GM10266 (cell line): ENCODE results near the gene SLC35B3.

Source experiments
- DNase-seq: peaks from one replicate; pipeline ENCODE4 v3.0.0; 2012; ENCODE audit errors: extremely low spot score
- TF ChIP-seq, protein P1 (sequence below): IDR thresholded peaks from 2 replicates; pipeline ENCODE4 v1.5.1; 2012; ENCODE audit warnings: mild to moderate bottlenecking, low read depth; ENCODE audit not compliant: control insufficient read depth, insufficient read depth; ENCODE audit errors: missing control alignments

SLC35B3 gene

DNA sequence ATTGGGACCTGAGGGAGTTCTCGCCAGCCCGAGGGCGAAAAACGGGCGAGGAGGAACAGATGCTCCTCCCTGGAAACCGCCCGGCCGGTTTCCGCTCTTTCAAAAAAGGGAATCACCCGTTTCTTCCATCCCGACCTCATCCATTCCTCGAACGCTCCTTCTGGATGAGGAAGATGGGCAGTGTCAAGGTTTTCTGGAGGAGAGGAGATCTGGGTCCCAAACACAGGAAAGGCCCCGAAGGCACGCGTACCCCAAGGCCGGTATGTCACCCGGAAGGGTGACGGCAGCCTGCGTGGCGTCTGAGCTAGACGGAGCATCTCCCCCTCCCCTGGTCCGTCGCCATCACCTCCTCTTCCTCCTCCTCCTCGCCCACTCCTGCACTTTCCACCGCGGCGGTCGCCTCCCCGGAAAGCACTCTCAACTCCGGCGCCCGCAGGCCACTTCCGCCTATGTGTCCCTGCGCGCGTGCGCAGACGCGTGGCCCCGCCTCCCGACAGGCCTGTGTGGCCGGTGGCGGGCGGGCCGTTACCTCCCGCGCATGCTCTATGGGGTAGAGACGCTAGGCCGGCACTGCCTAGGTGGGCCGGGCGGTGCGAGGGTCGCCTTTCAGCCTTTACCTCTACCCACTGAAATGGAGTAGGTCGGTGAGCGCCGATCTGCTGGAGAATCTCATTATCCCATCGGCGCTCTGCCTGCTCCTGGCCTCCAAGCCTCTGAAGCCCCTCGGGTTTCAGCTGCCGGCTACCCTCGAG, at the start of gene SLC35B3:
Gene SLC35B3 (minus strand): TSS at position 453 of the 752 bp plus-strand sequence.
- peak; percentile 90 for DNase-seq
- TF ChIP-seq, protein P1, sequence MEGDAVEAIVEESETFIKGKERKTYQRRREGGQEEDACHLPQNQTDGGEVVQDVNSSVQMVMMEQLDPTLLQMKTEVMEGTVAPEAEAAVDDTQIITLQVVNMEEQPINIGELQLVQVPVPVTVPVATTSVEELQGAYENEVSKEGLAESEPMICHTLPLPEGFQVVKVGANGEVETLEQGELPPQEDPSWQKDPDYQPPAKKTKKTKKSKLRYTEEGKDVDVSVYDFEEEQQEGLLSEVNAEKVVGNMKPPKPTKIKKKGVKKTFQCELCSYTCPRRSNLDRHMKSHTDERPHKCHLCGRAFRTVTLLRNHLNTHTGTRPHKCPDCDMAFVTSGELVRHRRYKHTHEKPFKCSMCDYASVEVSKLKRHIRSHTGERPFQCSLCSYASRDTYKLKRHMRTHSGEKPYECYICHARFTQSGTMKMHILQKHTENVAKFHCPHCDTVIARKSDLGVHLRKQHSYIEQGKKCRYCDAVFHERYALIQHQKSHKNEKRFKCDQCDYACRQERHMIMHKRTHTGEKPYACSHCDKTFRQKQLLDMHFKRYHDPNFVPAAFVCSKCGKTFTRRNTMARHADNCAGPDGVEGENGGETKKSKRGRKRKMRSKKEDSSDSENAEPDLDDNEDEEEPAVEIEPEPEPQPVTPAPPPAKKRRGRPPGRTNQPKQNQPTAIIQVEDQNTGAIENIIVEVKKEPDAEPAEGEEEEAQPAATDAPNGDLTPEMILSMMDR, result no peak

DNA sequence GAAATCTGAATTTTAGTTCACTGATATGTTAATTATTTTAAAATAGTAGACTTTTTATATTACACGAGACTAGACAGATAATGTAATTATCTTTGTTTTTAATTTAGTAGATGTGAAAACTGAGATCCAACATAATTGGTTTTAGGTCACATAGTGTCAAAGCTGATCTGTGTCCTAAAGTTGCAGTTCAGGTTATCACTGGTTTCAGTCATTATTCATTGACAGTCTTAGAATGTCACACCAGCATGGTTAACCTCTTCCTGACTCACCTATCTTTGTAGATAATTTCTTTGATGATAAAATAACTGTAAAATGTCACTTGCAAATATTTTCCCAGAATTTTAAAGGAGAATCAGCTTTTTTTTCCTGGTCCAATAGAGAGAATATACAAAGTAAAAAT, 48.3 kb upstream of the SLC35B3 start:
- TF ChIP-seq, protein P1, result no peak
- no peak for DNase-seq

DNA sequence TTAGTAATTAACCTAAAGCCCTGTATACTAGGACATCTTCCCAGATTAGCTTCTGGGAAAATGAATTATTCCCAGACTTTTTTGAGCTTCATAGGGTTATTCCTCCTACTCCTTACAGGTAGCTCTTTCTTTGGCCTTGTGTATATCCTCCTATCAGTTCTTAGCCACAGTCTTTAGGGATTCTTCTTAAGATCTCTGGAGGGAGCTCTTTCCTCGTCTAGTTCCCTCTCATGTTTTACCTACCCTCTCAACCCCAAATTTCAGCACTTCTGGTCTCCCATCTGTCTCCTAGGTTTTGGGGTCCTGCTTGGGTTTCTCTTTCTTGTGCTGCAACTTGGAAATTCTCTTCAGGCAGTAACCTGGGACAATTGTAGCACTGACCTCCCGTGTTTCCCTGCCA, 46.4 kb upstream of the SLC35B3 start:
- DNase-seq, result no peak
- TF ChIP-seq, protein P1, result peak; percentile 42

GRCh38 chr6:8478418-8478817, 43.1 kb upstream of the SLC35B3 start:
- TF ChIP-seq, protein P1, result no peak
- no peak for DNase-seq

- DNase-seq, result no peak
Observed at GRCh38 chr6:8476656-8477055, 41.3 kb upstream of the SLC35B3 start.

DNA sequence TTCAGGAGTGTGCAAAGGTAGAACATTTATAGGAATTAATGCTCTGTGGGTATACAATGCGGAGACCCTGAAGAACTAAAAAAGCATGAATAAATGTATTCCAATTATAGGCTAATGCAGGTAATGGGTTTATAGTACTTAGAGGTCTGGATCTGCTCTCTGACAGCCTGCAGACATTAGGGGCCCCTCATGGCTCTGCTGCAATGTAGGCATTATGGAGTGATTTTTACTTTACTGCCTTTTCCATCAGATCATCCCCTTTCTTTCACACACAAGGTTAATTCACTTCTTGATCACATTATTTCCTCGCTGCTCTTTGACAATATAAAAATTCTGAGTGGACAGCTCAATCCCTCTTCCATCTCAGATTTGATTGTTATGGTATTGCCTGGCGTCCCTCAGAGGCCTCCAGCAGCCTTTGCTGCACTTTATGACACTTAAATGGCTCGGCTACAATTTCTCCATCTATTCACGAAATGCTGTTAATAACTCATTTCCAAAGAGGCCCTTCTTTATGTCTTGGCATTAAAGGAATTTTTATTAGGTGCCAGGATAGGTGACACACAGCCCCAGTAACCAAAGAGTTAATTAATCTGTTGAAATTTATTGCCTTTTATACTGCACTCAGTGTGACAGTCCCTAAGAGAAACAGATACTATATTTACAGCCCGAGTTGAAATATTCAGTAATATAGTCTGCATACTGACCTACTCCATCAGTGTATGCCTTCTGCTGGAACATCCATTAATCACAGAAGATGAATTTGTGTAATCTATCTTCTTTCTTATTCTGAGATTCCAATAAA, 33.4 kb upstream of the SLC35B3 start:
- no peak for DNase-seq
- TF ChIP-seq, protein P1, result no peak

More at GRCh38 chr6:8476656-8477055, 41.3 kb upstream of the SLC35B3 start:
- TF ChIP-seq, protein P1, result no peak

DNA sequence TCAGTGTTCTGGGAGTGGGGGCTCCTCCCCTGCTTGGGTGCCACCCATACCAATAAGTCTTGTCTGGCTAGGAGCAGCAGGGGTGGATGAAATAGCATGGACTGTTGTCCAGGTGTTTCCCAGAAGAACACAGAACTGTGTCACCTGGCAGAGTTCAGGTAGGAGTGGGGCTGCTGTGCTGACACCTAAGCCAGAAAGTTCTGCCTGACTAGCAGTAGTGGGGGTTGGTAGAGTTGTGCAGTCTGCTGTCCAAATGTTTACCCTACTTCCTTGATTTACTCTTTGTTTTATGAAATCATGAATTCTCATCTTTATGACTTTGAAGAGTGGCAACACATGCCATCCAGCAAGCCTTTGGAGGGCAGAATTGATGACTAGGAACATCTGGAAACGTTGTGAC, 27.3 kb upstream of the SLC35B3 start:
- no peak for DNase-seq
- TF ChIP-seq, protein P1, result no peak
